LNCaP clone FGC (cell line): Measurements from ENCODE around the gene NTN4.

ENCODE experiments used
- DNase-seq: peaks from one replicate; pipeline ENCODE4 v3.0.0-alpha.2; 2011; ENCODE audit warnings: low read depth
- H3K4me3 ChIP-seq: 2 replicates; pipeline ENCODE4 v1.5.1; 2011; ENCODE audit warnings: mild to moderate bottlenecking, low read depth, low read length, control low read depth
- CTCF ChIP-seq: IDR thresholded peaks from 2 replicates; pipeline ENCODE4 v1.5.1; 2012; ENCODE audit warnings: mild to moderate bottlenecking; ENCODE audit not compliant: control insufficient read depth, insufficient read depth; ENCODE audit errors: extremely low read depth

The NTN4 gene

DNA sequence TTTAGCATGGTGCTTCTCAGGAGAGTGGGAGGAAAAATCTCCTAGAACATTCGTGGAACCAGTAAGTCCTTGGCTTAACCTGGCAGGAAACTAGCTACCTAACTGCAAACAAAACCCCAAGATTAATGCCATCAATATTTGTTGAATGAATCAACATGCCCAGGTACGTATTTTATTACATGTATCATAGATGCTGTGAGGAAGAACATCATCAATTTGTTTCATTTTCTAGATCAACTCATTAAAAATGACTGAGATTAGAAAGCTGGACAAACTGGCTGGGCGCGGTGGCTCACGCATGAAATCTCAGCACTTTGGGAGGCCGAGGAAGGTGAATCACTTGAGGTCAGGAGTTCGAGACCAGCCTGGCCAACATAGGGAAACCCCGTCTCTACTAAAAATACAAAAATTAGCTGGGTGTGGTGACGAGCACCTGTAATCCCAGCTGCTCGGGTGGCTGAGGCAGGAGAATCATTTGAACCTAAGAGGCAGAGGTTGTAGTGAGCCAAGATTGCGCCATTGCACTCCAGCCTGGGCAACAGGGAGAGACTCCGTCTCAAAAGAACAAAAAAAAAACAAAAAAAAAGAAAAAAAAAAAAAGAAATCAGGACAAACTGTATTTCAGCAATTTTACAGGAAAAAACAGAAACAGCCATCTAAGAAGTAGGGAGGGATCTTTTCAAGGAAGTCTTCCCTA, 88.7 kb downstream of the NTN4 start:
- no peak for DNase-seq
- no peak overlapping the region for H3K4me3 ChIP-seq
- no peak for TF ChIP-seq CTCF

DNA sequence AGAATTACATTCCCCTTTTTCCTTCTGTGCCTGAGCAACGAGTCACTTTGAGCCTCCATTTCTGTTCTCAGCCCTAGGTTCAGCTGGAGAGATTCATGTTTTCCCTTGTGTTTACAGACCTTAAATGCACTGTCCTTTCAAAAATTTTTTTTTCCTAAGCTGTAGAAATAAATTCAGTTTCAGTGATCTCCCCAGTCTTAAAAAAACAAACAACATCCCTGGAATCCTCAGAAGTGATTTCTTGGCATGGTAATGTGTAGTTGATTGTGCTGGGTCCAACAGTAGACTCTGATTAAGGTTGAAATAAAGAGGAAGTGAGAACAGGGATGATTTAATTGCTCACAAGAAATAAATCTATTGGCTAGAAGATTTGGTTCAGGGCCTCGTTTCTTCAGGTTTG, 89.3 kb downstream of the NTN4 start:
- TF ChIP-seq CTCF = no peak
- no peak overlapping the region for H3K4me3 ChIP-seq
- no peak for DNase-seq

- no peak for DNase-seq
- H3K4me3 ChIP-seq = no peak overlapping the region
- TF ChIP-seq CTCF = no peak
Measured at GRCh38 chr12:95700316-95700785, 90.2 kb downstream of the NTN4 start.

DNA sequence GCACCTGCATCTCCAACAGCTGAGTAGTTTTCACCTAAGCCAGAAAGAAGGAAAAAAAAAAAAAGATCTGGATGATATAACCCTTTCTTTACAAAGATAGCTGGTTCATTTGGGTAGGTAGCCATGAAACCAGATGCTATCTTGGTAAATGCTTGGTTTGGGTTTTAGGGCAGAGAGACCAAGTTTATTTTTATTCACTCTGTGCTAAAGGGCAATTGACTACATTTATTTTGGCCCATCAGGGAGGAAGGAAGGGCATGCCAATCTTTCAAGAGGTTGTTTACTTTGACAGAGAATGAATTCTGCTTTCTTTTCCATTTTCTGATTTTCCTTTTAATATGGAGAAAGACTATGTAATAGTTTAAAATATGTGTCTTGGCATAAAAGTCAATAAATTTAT, 91.0 kb downstream of the NTN4 start:
- no peak overlapping the region for H3K4me3 ChIP-seq
- DNase-seq = no peak
- no peak for TF ChIP-seq CTCF

GRCh38 chr12:95694136-95694535, 96.4 kb downstream of the NTN4 start:
- no peak for TF ChIP-seq CTCF
- H3K4me3 ChIP-seq = no peak overlapping the region
- DNase-seq = no peak

- DNase-seq = no peak
- TF ChIP-seq CTCF = no peak
- no peak overlapping the region for H3K4me3 ChIP-seq
Measured at GRCh38 chr12:95693689-95694088, 96.9 kb downstream of the NTN4 start.
